Measurements from ENCODE around the gene STK10. TPM values are rescaled to one million over a fixed set of nuclear protein-coding genes. Genes with fewer than 3 reads are reported as not detected.
"Not testable (repeated sequence)": the region's sequence is repeated elsewhere in the genome, so short reads cannot be mapped to it uniquely, and the experiment has no call there.

The STK10 gene
- total RNA-seq, 1 donor from 2014 or later, result 281 TPM

GRCh38 chr5:172028167-172028566 is 159.9 kb downstream of the STK10 start:
- intact Hi-C loops (cut with micrococcal nuclease), result no loop called here

- intact Hi-C loops (cut with micrococcal nuclease), result not testable (repeated sequence)
Measured at GRCh38 chr5:172020110-172020786, 167.8 kb downstream of the STK10 start.

- intact Hi-C loops (cut with micrococcal nuclease), result no loop called here
Measured at GRCh38 chr5:172015346-172015745, 172.7 kb downstream of the STK10 start.

GRCh38 chr5:172010278-172010677 is 177.7 kb downstream of the STK10 start:
- intact Hi-C loops (cut with micrococcal nuclease), result no loop called here

GRCh38 chr5:172009536-172010270 is 178.3 kb downstream of the STK10 start:
- intact Hi-C loops (cut with micrococcal nuclease), result loop anchor here (5.0 kb wide), 1 partner anchor 52 kb away; no protein-coding TSS in a partner anchor

- intact Hi-C loops (cut with micrococcal nuclease), result loop anchor here (5.0 kb wide), 1 partner anchor 51 kb away; no protein-coding TSS in a partner anchor
Measured at GRCh38 chr5:172008689-172009141, 179.3 kb downstream of the STK10 start.

GRCh38 chr5:172008111-172008455 is 179.9 kb downstream of the STK10 start:
- intact Hi-C loops (cut with micrococcal nuclease), result loop anchor here (5.0 kb wide), 1 partner anchor 51 kb away; no protein-coding TSS in a partner anchor

- intact Hi-C loops (cut with micrococcal nuclease), result loop anchor here (2.0 to 5.0 kb wide), 5 partner anchors 50 to 1609 kb away; partner anchors contain the start of genes BOD1, RPL26L1 and UBTD2
Measured at GRCh38 chr5:172007175-172008110, 180.6 kb downstream of the STK10 start.

- intact Hi-C loops (cut with micrococcal nuclease), result loop anchor here (1.0 to 5.0 kb wide), 7 partner anchors 49 to 1610 kb away; partner anchors contain the start of genes BOD1, NPM1, RPL26L1 and STK10
Measured at GRCh38 chr5:172006321-172007174, 181.5 kb downstream of the STK10 start, which contains the start of gene FBXW11. FBXW11 (minus strand) TSS chr5:172006638; CDS start chr5:172006502, 136 bp downstream.

GRCh38 chr5:172005708-172006320 is 182.2 kb downstream of the STK10 start:
- intact Hi-C loops (cut with micrococcal nuclease), result loop anchor here (1.0 to 5.0 kb wide), 8 partner anchors 49 to 1611 kb away; partner anchors contain the start of genes BOD1, NPM1, RPL26L1 and STK10

GRCh38 chr5:172004824-172005237 is 183.2 kb downstream of the STK10 start:
- intact Hi-C loops (cut with micrococcal nuclease), result loop anchor here (2.0 to 5.0 kb wide), 3 partner anchors 48 to 108 kb away; no protein-coding TSS in a partner anchor

GRCh38 chr5:172003746-172004145 is 184.3 kb downstream of the STK10 start:
- intact Hi-C loops (cut with micrococcal nuclease), result loop anchor here (2.0 to 5.0 kb wide), 2 partner anchors 91 to 109 kb away; no protein-coding TSS in a partner anchor

GRCh38 chr5:172002840-172003512 is 185.0 kb downstream of the STK10 start:
- intact Hi-C loops (cut with micrococcal nuclease), result loop anchor here (5.0 kb wide), 1 partner anchor 91 kb away; no protein-coding TSS in a partner anchor

- intact Hi-C loops (cut with micrococcal nuclease), result loop anchor here (5.0 kb wide), 1 partner anchor 90 kb away; no protein-coding TSS in a partner anchor
Measured at GRCh38 chr5:172002310-172002709, 185.7 kb downstream of the STK10 start.

GRCh38 chr5:171999877-172000276 is 188.1 kb downstream of the STK10 start:
- intact Hi-C loops (cut with micrococcal nuclease), result loop anchor here (5.0 kb wide), 1 partner anchor 88 kb away; no protein-coding TSS in a partner anchor

GRCh38 chr5:171999100-171999499 is 188.9 kb downstream of the STK10 start:
- intact Hi-C loops (cut with micrococcal nuclease), result no loop called here

GRCh38 chr5:171997011-171997410 is 191.0 kb downstream of the STK10 start:
- intact Hi-C loops (cut with micrococcal nuclease), result no loop called here

- intact Hi-C loops (cut with micrococcal nuclease), result no loop called here
Measured at GRCh38 chr5:171992813-171993212, 195.2 kb downstream of the STK10 start.

All from T-helper 2 cell treated with Interferon-gamma antibody and Interleukin-4, amounts not matched to agents 100 ng/mL and 5 ng/mL, for 36 hours (primary cell).